HepG2 (cell line): ENCODE results near the gene SEL1L2.

ENCODE experiments used
- ASH2L ChIP-seq: fragments of 300-600, 200-600 bp; sonication (generic); IDR thresholded peaks from 2 replicates; pipeline ENCODE4 v1.7.0; 2017; ENCODE audit warnings: low read depth, mild to moderate bottlenecking, moderate library complexity, mixed read lengths, low read length; ENCODE audit not compliant: insufficient read length
- FOXM1 ChIP-seq: sonication (generic); formaldehyde crosslinking; IDR thresholded peaks from 2 replicates; pipeline ENCODE4 v1.5.0; 2020; ENCODE audit warnings: missing genetic modification reagents
- MAFG ChIP-seq: sonication (generic); formaldehyde crosslinking; IDR thresholded peaks from 2 replicates; pipeline ENCODE4 v1.5.1; 2020; ENCODE audit warnings: mild to moderate bottlenecking, missing genetic modification reagents
- NBN ChIP-seq: fragments of 450-650 bp; conservative IDR thresholded peaks from 2 replicates; pipeline ENCODE4 v1.6.1; 2017
- POLR2A ChIP-seq, 2 experiments: IDR thresholded peaks; 2 replicates each; pipeline ENCODE4 v1.6.1; 2011; ENCODE audit warnings: low read depth in 2 of 2, low read length in 2 of 2, mild to moderate bottlenecking in 1 of 2, moderate library complexity in 1 of 2; ENCODE audit not compliant: insufficient read depth in 1 of 2
- ZNF335 ChIP-seq: sonication (generic); formaldehyde crosslinking; IDR thresholded peaks from 2 replicates; pipeline ENCODE4 v1.4.0; 2020; ENCODE audit warnings: missing genetic modification reagents
- ZNF713 ChIP-seq: sonication (generic); formaldehyde crosslinking; IDR thresholded peaks from 2 replicates; pipeline ENCODE4 v1.4.0; 2020; ENCODE audit warnings: mild to moderate bottlenecking, missing genetic modification reagents

- TF ChIP-seq ZNF335 (CRISPR knock-in tag) (no peak), NBN (no peak), ASH2L (no peak), ZNF713 (CRISPR knock-in tag) (no peak), MAFG (CRISPR knock-in tag) (no peak), FOXM1 (CRISPR knock-in tag) (no peak), POLR2A (IDR thresholded peaks at IDR 0.05; ENCODE audit: insufficient read depth in 1 of 2, low read depth in 2 of 2, low read length in 2 of 2) (no peak)
Observed at GRCh38 chr20:13909067-13909466, 81.3 kb downstream of the SEL1L2 start.
